GM12878 (cell line): ENCODE results near the gene TRPC3. TPM values are rescaled to one million over a fixed set of nuclear protein-coding genes. Genes with fewer than 3 reads are reported as not detected.

ENCODE experiments used
- EZH2 ChIP-seq: IDR thresholded peaks from 2 replicates; pipeline ENCODE4 v1.6.1; 2012; ENCODE audit warnings: low read depth, mild to moderate bottlenecking, control low read depth, inconsistent platforms, low read length, borderline replicate concordance; ENCODE audit not compliant: control insufficient read depth
- MLLT1 ChIP-seq: fragments of 450-650 bp; IDR thresholded peaks from 2 replicates; pipeline ENCODE4 v1.6.1; 2016; ENCODE audit warnings: mild to moderate bottlenecking
- RAD21 ChIP-seq: IDR thresholded peaks from 2 replicates; pipeline ENCODE4 v1.6.1; 2011; ENCODE audit warnings: mild to moderate bottlenecking, low read depth, low read length, moderate library complexity; ENCODE audit not compliant: insufficient read depth
- RELB ChIP-seq: fragments of 450-650 bp; IDR thresholded peaks from 2 replicates; pipeline ENCODE4 v1.6.1; 2017; ENCODE audit warnings: low read depth, mild to moderate bottlenecking, moderate library complexity
- SMAD5 ChIP-seq: IDR thresholded peaks from 2 replicates; pipeline ENCODE4 v1.6.1; 2016; ENCODE audit warnings: antibody characterized with exemption, low read depth
- polyA plus RNA-seq, 11 experiments: library from polyadenylated mRNA; depleted of rRNA in 4 of 11; unstranded in 6 of 11; stranded (reverse) in 5 of 11; fragments of >200 nt; fragmentation: Nextera tagmentation in 4 of 11; fragmentation: Illumina TruSeq in 1 of 11; extraction: Ambion mirVana in 4 of 11; extraction: Trizol in 1 of 11; gene quantifications; 1 replicate in 1 of 11; 2 replicates in 10 of 11; pipeline versions ENCODE4 v1.2.1 to v1.2.3, GENCODE V29; 2011 to 2016; ENCODE audit warnings: inconsistent platforms in 2 of 11, missing spikeins in 2 of 11, low read depth in 1 of 11
- total RNA-seq, 4 experiments: library from RNA; depleted of rRNA in 3 of 4; stranded (reverse); fragments of >200 nt in 3 of 4; fragmentation: Illumina TruSeq in 1 of 4; extraction: Trizol in 1 of 4; gene quantifications; 2 replicates each; pipeline versions ENCODE4 v1.2.1 to v1.2.3, GENCODE V29; 2013 to 2021
- TF ChIP-seq, protein P1 (sequence below): fragments of 450-650 bp; IDR thresholded peaks from 2 replicates; pipeline ENCODE4 v1.6.1; 2017; ENCODE audit warnings: mild to moderate bottlenecking, moderate library complexity
- TF ChIP-seq, protein P2 (sequence below): fragments of 450-650 bp; IDR thresholded peaks from 2 replicates; pipeline ENCODE4 v1.6.1; 2016; ENCODE audit warnings: mild to moderate bottlenecking

TRPC3 gene
- total and polyA plus RNA-seq, 10 of the 15 experiments (the other 5 are each of a cell fraction or from before 2014, with no cell fraction given): not detected

- TF ChIP-seq RELB: no peak
- no peak for TF ChIP-seq RAD21
- TF ChIP-seq, protein P1, sequence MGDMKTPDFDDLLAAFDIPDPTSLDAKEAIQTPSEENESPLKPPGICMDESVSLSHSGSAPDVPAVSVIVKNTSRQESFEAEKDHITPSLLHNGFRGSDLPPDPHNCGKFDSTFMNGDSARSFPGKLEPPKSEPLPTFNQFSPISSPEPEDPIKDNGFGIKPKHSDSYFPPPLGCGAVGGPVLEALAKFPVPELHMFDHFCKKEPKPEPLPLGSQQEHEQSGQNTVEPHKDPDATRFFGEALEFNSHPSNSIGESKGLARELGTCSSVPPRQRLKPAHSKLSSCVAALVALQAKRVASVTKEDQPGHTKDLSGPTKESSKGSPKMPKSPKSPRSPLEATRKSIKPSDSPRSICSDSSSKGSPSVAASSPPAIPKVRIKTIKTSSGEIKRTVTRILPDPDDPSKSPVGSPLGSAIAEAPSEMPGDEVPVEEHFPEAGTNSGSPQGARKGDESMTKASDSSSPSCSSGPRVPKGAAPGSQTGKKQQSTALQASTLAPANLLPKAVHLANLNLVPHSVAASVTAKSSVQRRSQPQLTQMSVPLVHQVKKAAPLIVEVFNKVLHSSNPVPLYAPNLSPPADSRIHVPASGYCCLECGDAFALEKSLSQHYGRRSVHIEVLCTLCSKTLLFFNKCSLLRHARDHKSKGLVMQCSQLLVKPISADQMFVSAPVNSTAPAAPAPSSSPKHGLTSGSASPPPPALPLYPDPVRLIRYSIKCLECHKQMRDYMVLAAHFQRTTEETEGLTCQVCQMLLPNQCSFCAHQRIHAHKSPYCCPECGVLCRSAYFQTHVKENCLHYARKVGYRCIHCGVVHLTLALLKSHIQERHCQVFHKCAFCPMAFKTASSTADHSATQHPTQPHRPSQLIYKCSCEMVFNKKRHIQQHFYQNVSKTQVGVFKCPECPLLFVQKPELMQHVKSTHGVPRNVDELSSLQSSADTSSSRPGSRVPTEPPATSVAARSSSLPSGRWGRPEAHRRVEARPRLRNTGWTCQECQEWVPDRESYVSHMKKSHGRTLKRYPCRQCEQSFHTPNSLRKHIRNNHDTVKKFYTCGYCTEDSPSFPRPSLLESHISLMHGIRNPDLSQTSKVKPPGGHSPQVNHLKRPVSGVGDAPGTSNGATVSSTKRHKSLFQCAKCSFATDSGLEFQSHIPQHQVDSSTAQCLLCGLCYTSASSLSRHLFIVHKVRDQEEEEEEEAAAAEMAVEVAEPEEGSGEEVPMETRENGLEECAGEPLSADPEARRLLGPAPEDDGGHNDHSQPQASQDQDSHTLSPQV: no peak
- TF ChIP-seq MLLT1: no peak
- no peak for TF ChIP-seq SMAD5
- TF ChIP-seq EZH2: no peak
- TF ChIP-seq, protein P2, sequence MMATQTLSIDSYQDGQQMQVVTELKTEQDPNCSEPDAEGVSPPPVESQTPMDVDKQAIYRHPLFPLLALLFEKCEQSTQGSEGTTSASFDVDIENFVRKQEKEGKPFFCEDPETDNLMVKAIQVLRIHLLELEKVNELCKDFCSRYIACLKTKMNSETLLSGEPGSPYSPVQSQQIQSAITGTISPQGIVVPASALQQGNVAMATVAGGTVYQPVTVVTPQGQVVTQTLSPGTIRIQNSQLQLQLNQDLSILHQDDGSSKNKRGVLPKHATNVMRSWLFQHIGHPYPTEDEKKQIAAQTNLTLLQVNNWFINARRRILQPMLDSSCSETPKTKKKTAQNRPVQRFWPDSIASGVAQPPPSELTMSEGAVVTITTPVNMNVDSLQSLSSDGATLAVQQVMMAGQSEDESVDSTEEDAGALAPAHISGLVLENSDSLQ: no peak
Measured at GRCh38 chr4:121995790-121996537, 44.1 kb upstream of the TRPC3 start (continued).
